ENCODE results near the gene PITPNB. TPM values are rescaled to one million over a fixed set of nuclear protein-coding genes. Genes with fewer than 3 reads are reported as not detected.
A peak's percentile ranks its signal among the peaks of the same experiment; 100 is the strongest.

The PITPNB gene
- total RNA-seq, 2 donors from 2014 or later, result 86.1 to 119 TPM

DNA sequence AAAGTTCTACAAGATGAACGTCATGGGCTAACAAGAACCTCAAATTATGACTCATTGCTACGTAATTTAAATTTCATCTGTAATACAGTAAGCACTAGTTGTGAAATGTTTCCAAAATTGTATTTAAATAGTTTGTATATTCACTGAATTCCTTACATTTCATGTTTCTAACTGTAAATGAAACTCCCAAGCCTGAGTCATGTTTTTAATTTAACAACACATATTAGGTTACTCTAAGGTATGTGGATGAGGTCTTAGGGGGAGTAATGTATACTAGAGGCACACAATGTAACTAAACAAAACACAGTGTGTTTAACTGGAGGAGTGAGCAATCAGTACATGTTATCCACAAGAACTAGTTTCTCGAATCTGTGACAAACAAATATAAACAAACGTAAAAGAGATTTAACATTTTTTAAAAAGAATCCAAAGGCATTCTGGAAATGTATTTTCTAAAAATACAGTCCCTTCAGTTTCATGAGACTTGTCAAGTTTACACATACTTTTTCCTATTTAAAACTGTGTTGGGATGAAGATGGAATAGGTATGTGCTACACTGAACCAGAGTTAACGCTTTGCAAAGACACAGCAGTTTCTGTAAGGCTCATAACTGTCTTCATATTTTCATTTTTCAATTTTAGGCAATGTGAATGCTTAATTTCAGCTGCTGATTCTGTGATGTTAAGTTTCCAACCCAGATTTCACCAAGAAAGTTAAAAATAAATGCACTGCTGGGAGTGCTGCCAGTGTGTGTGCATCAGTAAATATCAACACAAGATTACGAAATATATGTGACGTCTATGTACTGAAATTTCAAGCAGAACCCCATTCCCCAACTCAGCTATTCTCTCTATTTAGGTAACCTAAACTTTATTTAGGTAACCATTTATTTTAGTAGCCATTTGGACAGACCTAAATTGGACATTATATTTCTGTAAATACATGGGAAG is 52.6 kb downstream of the PITPNB start:
- Mint-ChIP-seq H3K4me3 (peak overlapping the region; percentile 39), H3K9me3 (no peaks in the 10 kb centered on the region), H3K27me3 (no peaks in the 10 kb centered on the region)

GRCh38 chr22:27865496-27865895 is 53.6 kb downstream of the PITPNB start:
- Mint-ChIP-seq H3K27ac (peak overlapping the region; percentile 74), H3K27me3 (no peaks in the 10 kb centered on the region), H3K4me3 (no peak overlapping the region), H3K4me1 (peaks cover 29% of the 10 kb centered on the region), H3K9me3 (no peaks in the 10 kb centered on the region), H3K36me3 (ENCODE audit: low read depth) (peaks cover 96% of the 10 kb centered on the region)
- no peak for ATAC-seq (replicated peaks)

More for the DNA sequence above, 52.6 kb downstream of the PITPNB start:
- peak; percentile 29 for ATAC-seq (replicated peaks)
- peaks cover 96% of the 10 kb centered on the region for H3K36me3 Mint-ChIP-seq (ENCODE audit: low read depth)
- peaks cover 29% of the 10 kb centered on the region for H3K4me1 Mint-ChIP-seq
- H3K27ac Mint-ChIP-seq, result peak overlapping the region; percentile 74

DNA sequence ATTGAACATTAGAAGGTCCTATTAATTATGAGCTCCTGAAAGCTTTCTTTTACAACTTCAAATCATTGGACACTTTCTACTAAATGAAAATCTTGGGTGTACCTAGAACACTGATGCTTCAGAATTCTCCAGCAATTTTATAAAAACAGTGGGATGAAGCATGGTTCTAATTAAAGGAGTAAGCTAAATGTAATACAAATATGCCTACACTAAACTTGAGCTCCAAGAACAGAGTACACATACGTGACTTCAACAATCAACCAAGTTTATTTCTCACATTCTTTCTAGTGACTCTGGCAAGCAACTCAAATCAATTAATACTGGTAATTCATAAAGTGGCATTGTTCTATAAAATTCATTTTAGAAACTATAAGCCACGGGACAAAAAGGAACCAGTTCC is 55.5 kb downstream of the PITPNB start:
- H3K4me1 Mint-ChIP-seq, result peaks cover 25% of the 10 kb centered on the region
- ATAC-seq (replicated peaks), result no peak
- H3K9me3 Mint-ChIP-seq, result no peaks in the 10 kb centered on the region
- no peak overlapping the region for H3K4me3 Mint-ChIP-seq
- H3K27ac Mint-ChIP-seq, result no peak overlapping the region
- H3K27me3 Mint-ChIP-seq, result no peaks in the 10 kb centered on the region
- peaks cover 96% of the 10 kb centered on the region for H3K36me3 Mint-ChIP-seq (ENCODE audit: low read depth)

- Mint-ChIP-seq H3K4me1 (peaks cover 20% of the 10 kb centered on the region), H3K27me3 (no peaks in the 10 kb centered on the region), H3K4me3 (no peak overlapping the region), H3K27ac (no peak overlapping the region), H3K9me3 (no peaks in the 10 kb centered on the region), H3K36me3 (ENCODE audit: low read depth) (peaks cover 96% of the 10 kb centered on the region)
- ATAC-seq (replicated peaks), result no peak
Measured at GRCh38 chr22:27863001-27863400, 56.1 kb downstream of the PITPNB start.

GRCh38 chr22:27859336-27859735 is 59.7 kb downstream of the PITPNB start:
- H3K36me3 Mint-ChIP-seq (ENCODE audit: low read depth), result peaks cover 100% of the 10 kb centered on the region
- H3K27me3 Mint-ChIP-seq, result no peaks in the 10 kb centered on the region
- H3K4me1 Mint-ChIP-seq, result peaks cover 4% of the 10 kb centered on the region
- peak overlapping the region; percentile 20 for H3K27ac Mint-ChIP-seq
- no peak for ATAC-seq (replicated peaks)
- H3K4me3 Mint-ChIP-seq, result no peak overlapping the region
- no peaks in the 10 kb centered on the region for H3K9me3 Mint-ChIP-seq

DNA sequence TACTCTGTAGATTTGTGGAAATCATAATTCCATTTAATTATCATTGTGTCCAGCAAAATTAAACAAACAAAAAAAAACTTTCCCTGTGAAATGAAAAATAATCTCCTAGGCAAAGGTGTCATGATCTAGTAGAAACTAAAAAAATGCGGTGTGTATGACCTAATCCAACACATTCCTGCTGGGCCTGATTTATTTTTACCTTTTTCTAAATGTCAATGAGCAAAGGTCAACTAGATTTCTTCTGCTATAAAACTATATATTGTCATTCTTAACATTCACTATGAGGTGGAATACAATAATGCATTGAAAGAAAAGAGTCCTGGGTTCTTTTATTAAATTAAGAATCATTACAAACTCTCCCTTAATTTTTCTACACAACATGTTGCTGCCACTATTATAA is 60.4 kb downstream of the PITPNB start:
- peaks cover 4% of the 10 kb centered on the region for H3K4me1 Mint-ChIP-seq
- ATAC-seq (replicated peaks), result no peak
- no peak overlapping the region for H3K4me3 Mint-ChIP-seq
- no peaks in the 10 kb centered on the region for H3K27me3 Mint-ChIP-seq
- no peak overlapping the region for H3K27ac Mint-ChIP-seq
- H3K9me3 Mint-ChIP-seq, result no peaks in the 10 kb centered on the region
- H3K36me3 Mint-ChIP-seq (ENCODE audit: low read depth), result peaks cover 100% of the 10 kb centered on the region

DNA sequence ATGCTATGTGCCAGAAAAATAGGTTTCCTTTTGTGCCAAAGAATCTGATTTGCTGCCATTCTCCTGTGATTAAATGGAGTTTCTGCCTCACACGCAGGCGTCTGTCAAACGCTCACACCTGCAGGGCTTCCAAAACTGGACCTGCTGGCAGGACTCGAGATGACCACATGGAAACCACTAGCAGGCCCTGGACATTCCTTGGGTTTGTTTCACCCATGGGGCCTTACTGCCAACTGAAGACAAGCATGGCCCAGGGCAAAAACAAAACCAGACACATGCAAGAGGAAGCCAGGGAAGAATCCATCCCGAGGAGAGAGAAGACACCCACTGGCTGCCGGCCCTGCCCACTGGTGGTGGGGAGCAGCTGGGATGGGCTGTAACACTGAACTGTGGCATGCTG is 61.6 kb downstream of the PITPNB start:
- no peak for ATAC-seq (replicated peaks)
- Mint-ChIP-seq H3K36me3 (ENCODE audit: low read depth) (peaks cover 100% of the 10 kb centered on the region), H3K9me3 (no peaks in the 10 kb centered on the region), H3K27ac (no peak overlapping the region), H3K4me1 (peaks cover 4% of the 10 kb centered on the region), H3K4me3 (no peak overlapping the region), H3K27me3 (no peaks in the 10 kb centered on the region)

DNA sequence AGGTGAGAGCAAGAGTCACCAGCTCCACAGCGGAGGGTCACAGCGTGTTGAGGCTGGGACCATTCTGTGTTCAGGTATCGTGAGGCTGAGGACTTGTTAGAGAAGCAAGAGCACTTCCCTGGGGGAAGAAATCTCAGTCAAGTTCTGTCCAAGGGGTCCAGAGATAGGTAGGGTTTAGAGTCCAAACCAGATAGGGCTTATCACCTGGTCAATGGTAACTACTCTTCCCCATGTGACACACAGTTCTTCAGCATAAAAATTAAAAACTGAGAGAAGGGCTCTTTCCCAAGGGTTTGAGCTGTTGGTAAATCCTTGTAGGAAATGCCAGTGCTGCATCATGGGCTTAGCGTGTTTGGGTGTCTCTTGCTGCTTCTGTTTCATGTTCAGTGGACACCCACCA is 62.7 kb downstream of the PITPNB start:
- Mint-ChIP-seq H3K27me3 (no peaks in the 10 kb centered on the region), H3K4me3 (no peak overlapping the region), H3K4me1 (peaks cover 4% of the 10 kb centered on the region), H3K9me3 (no peaks in the 10 kb centered on the region), H3K27ac (no peak overlapping the region), H3K36me3 (ENCODE audit: low read depth) (peaks cover 100% of the 10 kb centered on the region)
- no peak for ATAC-seq (replicated peaks)

GRCh38 chr22:27853424-27853823 is 65.6 kb downstream of the PITPNB start:
- no peak for ATAC-seq (replicated peaks)
- no peaks in the 10 kb centered on the region for H3K9me3 Mint-ChIP-seq
- H3K27ac Mint-ChIP-seq, result no peak overlapping the region
- H3K4me1 Mint-ChIP-seq, result peaks cover 4% of the 10 kb centered on the region
- no peak overlapping the region for H3K4me3 Mint-ChIP-seq
- H3K36me3 Mint-ChIP-seq (ENCODE audit: low read depth), result peaks cover 100% of the 10 kb centered on the region
- H3K27me3 Mint-ChIP-seq, result no peaks in the 10 kb centered on the region

DNA sequence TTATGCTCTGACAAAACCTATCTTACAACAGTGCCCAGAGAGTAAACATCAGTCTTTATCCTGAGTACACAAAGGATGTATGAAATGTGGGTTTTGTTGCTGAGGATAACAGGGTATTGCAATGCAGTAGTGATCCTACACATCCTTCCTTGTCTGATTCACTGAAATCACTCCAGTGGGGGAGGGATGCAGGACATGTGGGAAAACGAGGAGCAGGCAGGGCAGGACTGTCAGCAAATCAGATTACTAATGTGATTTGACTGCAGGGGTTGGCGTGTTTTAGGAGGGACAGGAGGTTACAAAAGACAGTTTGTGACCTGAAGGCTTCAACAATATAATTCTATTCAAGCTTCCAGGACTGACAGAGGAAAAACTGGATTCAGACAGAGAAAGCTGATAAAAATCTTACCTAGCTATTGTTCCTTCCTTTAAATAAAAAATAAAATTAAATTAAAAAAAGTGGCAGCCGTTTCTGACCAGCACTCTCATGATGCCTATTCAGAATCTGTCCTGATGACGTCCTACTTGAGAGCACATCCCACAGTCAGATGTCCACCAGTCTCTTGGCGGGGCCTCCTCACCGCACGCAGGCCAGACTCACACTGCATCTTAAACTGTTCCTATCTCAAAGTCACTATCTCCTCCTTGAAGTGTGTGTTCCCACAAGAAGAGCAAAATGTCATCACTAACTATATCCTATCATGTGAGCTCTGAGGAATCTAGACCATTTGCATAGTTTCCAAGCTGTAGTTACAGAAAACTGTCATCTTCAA is 66.9 kb downstream of the PITPNB start:
- H3K36me3 Mint-ChIP-seq (ENCODE audit: low read depth), result peaks cover 100% of the 10 kb centered on the region
- H3K4me1 Mint-ChIP-seq, result peaks cover 4% of the 10 kb centered on the region
- no peaks in the 10 kb centered on the region for H3K9me3 Mint-ChIP-seq
- no peak overlapping the region for H3K4me3 Mint-ChIP-seq
- ATAC-seq (replicated peaks), result no peak
- H3K27ac Mint-ChIP-seq, result no peak overlapping the region
- H3K27me3 Mint-ChIP-seq, result no peaks in the 10 kb centered on the region

DNA sequence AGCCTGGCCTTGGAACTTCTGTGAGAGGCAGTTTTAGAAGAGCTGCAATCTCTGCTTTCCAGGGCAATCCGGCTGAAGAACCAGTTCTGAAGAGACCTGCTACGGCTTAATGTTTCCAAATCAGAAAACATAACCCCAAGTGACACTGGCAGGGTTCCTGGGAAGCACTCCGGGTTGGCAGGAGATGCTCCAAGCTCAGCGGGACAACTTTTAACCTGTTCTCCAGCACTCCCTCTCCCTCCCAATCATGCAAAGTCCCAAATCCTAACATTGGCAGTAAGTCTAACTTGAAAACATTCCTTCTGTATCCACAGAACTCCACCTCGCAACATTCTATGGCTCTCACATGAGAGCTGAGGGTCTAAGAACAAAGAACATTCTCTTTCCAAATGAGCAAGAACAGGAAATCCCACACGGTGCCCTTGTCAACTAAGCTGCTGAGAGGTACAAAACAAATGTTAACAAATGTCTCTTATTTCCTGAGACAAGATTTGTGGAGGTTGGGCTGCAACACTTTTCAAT is 69.0 kb downstream of the PITPNB start:
- H3K36me3 Mint-ChIP-seq (ENCODE audit: low read depth), result peaks cover 88% of the 10 kb centered on the region
- H3K9me3 Mint-ChIP-seq, result no peaks in the 10 kb centered on the region
- no peak overlapping the region for H3K4me3 Mint-ChIP-seq
- H3K4me1 Mint-ChIP-seq, result peaks cover under 1% of the 10 kb centered on the region
- no peaks in the 10 kb centered on the region for H3K27me3 Mint-ChIP-seq
- no peak for ATAC-seq (replicated peaks)
- no peak overlapping the region for H3K27ac Mint-ChIP-seq

- H3K4me1 Mint-ChIP-seq, result peaks cover 3% of the 10 kb centered on the region
- H3K27me3 Mint-ChIP-seq, result no peaks in the 10 kb centered on the region
- ATAC-seq (replicated peaks), result no peak
- peaks cover 74% of the 10 kb centered on the region for H3K36me3 Mint-ChIP-seq (ENCODE audit: low read depth)
- no peak overlapping the region for H3K27ac Mint-ChIP-seq
- no peaks in the 10 kb centered on the region for H3K9me3 Mint-ChIP-seq
- H3K4me3 Mint-ChIP-seq, result no peak overlapping the region
Measured at GRCh38 chr22:27848005-27848404, 71.1 kb downstream of the PITPNB start.

DNA sequence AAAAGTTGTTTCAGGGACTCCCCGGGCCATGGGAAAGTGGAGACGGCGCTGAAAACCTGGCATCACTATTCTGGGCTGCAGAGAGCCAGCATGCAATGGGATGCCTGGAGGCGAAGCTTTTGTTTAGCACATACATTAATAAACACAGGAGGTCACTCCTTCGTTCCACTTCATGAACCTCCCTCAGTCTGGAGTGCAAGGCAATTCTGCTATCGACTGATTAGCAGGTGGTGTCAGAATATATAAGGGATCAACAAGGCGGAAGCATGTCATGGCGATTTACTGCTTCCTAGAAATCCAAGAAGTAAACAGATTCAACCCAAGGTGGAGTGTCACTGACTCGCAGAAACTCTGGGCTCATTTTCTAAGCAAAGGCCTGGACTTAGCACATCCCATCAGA is 72.1 kb downstream of the PITPNB start:
- Mint-ChIP-seq H3K36me3 (ENCODE audit: low read depth) (peaks cover 74% of the 10 kb centered on the region), H3K4me3 (no peak overlapping the region), H3K9me3 (no peaks in the 10 kb centered on the region), H3K27ac (peak overlapping the region; percentile 12), H3K27me3 (no peaks in the 10 kb centered on the region), H3K4me1 (peaks cover 5% of the 10 kb centered on the region)
- ATAC-seq (replicated peaks), result no peak

- Mint-ChIP-seq H3K4me3 (no peak overlapping the region), H3K27ac (no peak overlapping the region), H3K4me1 (peaks cover 5% of the 10 kb centered on the region), H3K27me3 (no peaks in the 10 kb centered on the region), H3K9me3 (no peaks in the 10 kb centered on the region), H3K36me3 (ENCODE audit: low read depth) (peaks cover 74% of the 10 kb centered on the region)
- ATAC-seq (replicated peaks), result no peak
Measured at GRCh38 chr22:27846248-27846757, 72.8 kb downstream of the PITPNB start.

All from activated T-helper 17 cell treated with anti-CD3 and anti-CD28 coated beads, Interleukin-2, amount 50 U/mL, for 72 hours (primary cell).